Measurements from ENCODE around the gene FN3K.

GRCh38 chr17:82767041-82767754 lies 31.8 kb downstream of the FN3K start:
- TF ChIP-seq, protein P1, sequence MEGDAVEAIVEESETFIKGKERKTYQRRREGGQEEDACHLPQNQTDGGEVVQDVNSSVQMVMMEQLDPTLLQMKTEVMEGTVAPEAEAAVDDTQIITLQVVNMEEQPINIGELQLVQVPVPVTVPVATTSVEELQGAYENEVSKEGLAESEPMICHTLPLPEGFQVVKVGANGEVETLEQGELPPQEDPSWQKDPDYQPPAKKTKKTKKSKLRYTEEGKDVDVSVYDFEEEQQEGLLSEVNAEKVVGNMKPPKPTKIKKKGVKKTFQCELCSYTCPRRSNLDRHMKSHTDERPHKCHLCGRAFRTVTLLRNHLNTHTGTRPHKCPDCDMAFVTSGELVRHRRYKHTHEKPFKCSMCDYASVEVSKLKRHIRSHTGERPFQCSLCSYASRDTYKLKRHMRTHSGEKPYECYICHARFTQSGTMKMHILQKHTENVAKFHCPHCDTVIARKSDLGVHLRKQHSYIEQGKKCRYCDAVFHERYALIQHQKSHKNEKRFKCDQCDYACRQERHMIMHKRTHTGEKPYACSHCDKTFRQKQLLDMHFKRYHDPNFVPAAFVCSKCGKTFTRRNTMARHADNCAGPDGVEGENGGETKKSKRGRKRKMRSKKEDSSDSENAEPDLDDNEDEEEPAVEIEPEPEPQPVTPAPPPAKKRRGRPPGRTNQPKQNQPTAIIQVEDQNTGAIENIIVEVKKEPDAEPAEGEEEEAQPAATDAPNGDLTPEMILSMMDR (tag by site-specific recombination; IDR thresholded peaks at IDR 0.05), result 0 out of 2 replicates have a peak, but pooled peaks have one; percentile 44
- TF ChIP-seq GFI1B (tag by site-specific recombination; IDR thresholded peaks at IDR 0.05) (no peak), REST (tag by site-specific recombination; IDR thresholded peaks at IDR 0.05) (no peak), ZNF214 (tag by site-specific recombination; IDR thresholded peaks at IDR 0.05; ENCODE audit: borderline replicate concordance) (no peak), TCF7L2 (IDR thresholded peaks at IDR 0.05; ENCODE audit: borderline replicate concordance, low read depth, low read length) (no peak), GLI2 (tag by site-specific recombination; IDR thresholded peaks at IDR 0.05; ENCODE audit: borderline replicate concordance, low read depth) (no peak), HOXC10 (CRISPR knock-in tag; IDR thresholded peaks at IDR 0.05) (no peak), ZNF121 (tag by site-specific recombination; IDR thresholded peaks at IDR 0.05) (no peak), SP3 (tag by site-specific recombination; IDR thresholded peaks at IDR 0.05) (no peak)
- TF ChIP-seq, protein P2, sequence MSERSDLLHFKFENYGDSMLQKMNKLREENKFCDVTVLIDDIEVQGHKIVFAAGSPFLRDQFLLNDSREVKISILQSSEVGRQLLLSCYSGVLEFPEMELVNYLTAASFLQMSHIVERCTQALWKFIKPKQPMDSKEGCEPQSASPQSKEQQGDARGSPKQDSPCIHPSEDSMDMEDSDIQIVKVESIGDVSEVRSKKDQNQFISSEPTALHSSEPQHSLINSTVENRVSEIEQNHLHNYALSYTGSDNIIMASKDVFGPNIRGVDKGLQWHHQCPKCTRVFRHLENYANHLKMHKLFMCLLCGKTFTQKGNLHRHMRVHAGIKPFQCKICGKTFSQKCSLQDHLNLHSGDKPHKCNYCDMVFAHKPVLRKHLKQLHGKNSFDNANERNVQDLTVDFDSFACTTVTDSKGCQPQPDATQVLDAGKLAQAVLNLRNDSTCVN (tag by site-specific recombination; optimal IDR thresholded peaks at IDR 0.05), result no peak

All from HEK293 (cell line).